Thoracic aorta (tissue), 2 donors: ENCODE measurements around the gene PADI4. TPM values are rescaled to one million over a fixed set of nuclear protein-coding genes. Genes with fewer than 3 reads are reported as not detected.
"Not testable (repeated sequence)": the region's sequence is repeated elsewhere in the genome, so short reads cannot be mapped to it uniquely, and the experiment has no call there.

ENCODE experiments used
- ATAC-seq: fragments of 150-250 bp; one replicate; pipeline ENCODE4 v1.8.0; 2017; ENCODE audit warnings: low read depth; ENCODE audit not compliant: insufficient number of reproducible peaks, low FRiP score
- DNase-seq: peaks from one replicate; pipeline ENCODE4 v3.0.0-alpha.2; 2020; ENCODE audit warnings: low spot score
- H3K27ac ChIP-seq, 2 donors: fragments of 200-600 bp; sonication (generic); 1 replicate in 1 of 2; 2 replicates in 1 of 2; pipeline ENCODE4 v1.5.1; 2016; ENCODE audit warnings: mild to moderate bottlenecking in 2 of 2, moderate library complexity in 2 of 2
- H3K27me3 ChIP-seq: fragments of 200-600 bp; sonication (generic); replicated peaks from 2 replicates; pipeline ENCODE4 v1.6.0; 2016; ENCODE audit warnings: mild to moderate bottlenecking; ENCODE audit not compliant: insufficient read depth
- H3K36me3 ChIP-seq: fragments of 200-600 bp; sonication (generic); one replicate; pipeline ENCODE4 v1.5.1; 2016
- H3K4me1 ChIP-seq, 2 donors: fragments of 200-600 bp; sonication (generic); 1 replicate in 1 of 2; 2 replicates in 1 of 2; pipeline versions ENCODE4 v1.5.1 to v1.6.0; 2016; ENCODE audit warnings: low read depth in 2 of 2, mild to moderate bottlenecking in 1 of 2; ENCODE audit not compliant: control insufficient read depth in 1 of 2
- H3K4me3 ChIP-seq: fragments of 200-600 bp; sonication (generic); 2 replicates; pipeline ENCODE4 v1.5.1; 2016; ENCODE audit warnings: mild to moderate bottlenecking
- H3K9me3 ChIP-seq: fragments of 200-600 bp; sonication (generic); 2 replicates; pipeline ENCODE4 v1.5.1; 2016
- total RNA-seq, 2 donors: library from RNA; depleted of rRNA; stranded (reverse); fragments of >200 nt; gene quantifications; one replicate each; pipeline versions ENCODE4 v1.1.0 to v1.2.3, GENCODE V29; 2016
- TF ChIP-seq, protein P1 (sequence below): fragments of 200-600 bp; sonication (generic); IDR thresholded peaks from one replicate; pipeline ENCODE4 v1.5.1; 2019; ENCODE audit warnings: antibody characterized with exemption

The PADI4 gene
- total RNA-seq, 2 donors from 2014 or later = 0.27 to 0.42 TPM

DNA sequence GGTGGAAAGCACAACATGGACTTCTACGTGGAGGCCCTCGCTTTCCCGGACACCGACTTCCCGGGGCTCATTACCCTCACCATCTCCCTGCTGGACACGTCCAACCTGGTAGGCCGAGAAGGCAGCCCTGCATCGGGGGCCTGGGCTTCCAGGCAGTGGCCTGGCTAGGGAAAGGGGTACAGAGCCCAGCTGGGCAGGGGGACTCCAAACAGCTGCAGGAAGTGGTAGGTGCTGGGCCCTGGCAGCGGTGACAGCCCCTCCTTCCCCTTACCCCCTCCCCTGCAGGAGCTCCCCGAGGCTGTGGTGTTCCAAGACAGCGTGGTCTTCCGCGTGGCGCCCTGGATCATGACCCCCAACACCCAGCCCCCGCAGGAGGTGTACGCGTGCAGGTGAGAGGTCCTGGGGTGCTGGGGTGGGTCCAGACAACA lies 34.0 kb downstream of the PADI4 start:
- H3K9me3 ChIP-seq = no peaks in the 10 kb centered on the region
- H3K4me3 ChIP-seq = no peak overlapping the region
- no peaks in the 10 kb centered on the region for H3K27me3 ChIP-seq
- H3K27ac ChIP-seq = no peak overlapping the region
- no peaks in the 10 kb centered on the region for H3K36me3 ChIP-seq
- DNase-seq (no peak), ATAC-seq (no peak)
- TF ChIP-seq, protein P1, sequence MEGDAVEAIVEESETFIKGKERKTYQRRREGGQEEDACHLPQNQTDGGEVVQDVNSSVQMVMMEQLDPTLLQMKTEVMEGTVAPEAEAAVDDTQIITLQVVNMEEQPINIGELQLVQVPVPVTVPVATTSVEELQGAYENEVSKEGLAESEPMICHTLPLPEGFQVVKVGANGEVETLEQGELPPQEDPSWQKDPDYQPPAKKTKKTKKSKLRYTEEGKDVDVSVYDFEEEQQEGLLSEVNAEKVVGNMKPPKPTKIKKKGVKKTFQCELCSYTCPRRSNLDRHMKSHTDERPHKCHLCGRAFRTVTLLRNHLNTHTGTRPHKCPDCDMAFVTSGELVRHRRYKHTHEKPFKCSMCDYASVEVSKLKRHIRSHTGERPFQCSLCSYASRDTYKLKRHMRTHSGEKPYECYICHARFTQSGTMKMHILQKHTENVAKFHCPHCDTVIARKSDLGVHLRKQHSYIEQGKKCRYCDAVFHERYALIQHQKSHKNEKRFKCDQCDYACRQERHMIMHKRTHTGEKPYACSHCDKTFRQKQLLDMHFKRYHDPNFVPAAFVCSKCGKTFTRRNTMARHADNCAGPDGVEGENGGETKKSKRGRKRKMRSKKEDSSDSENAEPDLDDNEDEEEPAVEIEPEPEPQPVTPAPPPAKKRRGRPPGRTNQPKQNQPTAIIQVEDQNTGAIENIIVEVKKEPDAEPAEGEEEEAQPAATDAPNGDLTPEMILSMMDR = no peak
- no peaks in the 10 kb centered on the region for H3K4me1 ChIP-seq

DNA sequence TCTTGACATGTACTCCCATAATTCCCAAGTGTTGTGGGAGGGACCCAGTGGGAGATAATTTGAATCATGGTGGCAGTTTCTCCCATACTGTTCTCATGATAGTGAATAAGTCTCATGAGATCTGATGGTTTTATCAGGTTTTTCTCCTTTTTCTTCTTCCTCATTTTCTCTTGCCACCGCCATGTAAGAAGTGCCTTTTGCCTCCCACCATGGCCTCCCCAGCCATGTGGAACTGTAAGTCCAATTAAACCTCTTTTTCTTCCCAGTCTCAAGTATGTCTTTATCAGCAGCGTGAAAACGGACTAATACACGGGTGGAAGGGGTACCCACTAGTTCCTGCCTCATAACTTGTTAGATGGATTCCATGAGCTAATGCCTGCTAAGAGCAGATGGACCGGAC lies 37.5 kb downstream of the PADI4 start:
- not testable (repeated sequence) for H3K9me3 ChIP-seq, H3K4me3 ChIP-seq, H3K36me3 ChIP-seq, H3K4me1 ChIP-seq, ATAC-seq, DNase-seq, H3K27ac ChIP-seq, H3K27me3 ChIP-seq

DNA sequence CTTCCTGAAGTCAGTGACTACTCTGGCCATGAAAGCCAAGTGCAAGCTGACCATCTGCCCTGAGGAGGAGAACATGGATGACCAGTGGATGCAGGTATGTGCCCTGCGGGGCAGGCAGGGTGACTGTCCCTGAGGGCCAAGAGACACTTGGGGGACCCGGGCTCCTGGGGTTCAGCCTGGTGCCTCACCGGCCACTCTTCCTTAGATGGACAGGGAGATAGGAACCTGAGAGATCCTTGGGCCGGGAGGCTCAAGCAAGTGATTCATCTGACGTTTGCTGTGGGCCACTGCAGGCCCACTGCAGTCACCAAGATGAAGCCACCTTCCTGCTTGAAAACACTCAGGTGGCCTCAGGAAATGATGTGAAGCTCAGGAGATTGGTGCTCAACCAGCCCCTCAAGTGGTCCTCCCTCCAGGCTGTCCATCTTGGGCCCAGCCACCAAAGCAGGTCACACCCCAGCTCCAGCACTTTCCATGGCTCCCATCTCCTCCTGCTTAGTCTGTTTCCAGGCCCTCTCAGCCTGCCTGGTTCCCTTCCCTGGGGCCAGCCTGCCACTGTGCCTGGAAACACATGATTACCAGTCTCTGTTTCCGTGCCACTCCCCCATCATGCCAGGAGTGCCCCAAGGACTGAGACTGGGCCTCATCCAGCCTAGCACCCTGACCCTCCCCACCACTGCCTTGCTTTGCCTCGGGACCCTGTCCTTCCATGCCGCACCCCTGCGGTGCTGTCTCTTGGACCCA lies 38.2 kb downstream of the PADI4 start:
- Histone ChIP-seq H3K27ac (no peak overlapping the region), H3K4me3 (no peak overlapping the region), H3K36me3 (no peaks in the 10 kb centered on the region), H3K4me1 (no peaks in the 10 kb centered on the region), H3K27me3 (no peaks in the 10 kb centered on the region), H3K9me3 (no peaks in the 10 kb centered on the region)
- DNase-seq (no peak), ATAC-seq (no peak)
- TF ChIP-seq, protein P1 = no peak

DNA sequence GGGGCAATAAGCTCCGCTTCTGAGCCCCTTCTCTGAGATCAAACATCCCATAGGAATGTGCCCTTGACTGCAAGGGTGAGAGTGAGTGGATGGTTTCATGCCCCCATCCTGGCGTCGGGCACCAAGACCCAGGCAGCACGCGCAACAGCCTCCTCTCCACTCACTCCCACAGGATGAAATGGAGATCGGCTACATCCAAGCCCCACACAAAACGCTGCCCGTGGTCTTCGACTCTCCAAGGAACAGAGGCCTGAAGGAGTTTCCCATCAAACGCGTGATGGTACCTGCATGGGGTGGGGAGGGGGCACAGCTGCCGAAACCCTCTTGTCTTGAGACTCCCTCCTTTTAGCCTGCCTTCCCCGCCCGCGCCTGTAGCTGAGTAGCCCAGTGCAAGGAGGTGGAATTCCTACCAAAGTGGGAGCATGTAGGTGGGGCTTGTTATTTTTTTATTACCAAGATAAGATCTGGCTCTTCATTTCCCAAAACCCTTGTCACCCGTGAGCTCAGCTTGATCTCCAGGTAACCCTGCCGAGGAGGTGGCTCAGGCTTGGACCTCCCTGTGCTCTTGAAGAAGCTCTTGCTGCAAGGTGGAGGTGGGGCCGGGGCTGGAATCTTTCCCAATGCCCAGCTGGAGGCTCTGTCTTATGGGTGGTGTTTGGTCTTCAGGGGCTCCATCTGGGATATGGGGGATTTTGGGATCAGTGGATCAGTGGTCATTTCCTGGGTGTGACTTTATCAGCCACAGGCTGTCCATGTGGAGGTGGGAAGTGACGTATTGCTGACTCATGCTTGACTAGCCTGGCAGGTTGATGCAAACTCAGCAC lies 40.0 kb downstream of the PADI4 start:
- Histone ChIP-seq H3K9me3 (no peaks in the 10 kb centered on the region), H3K4me1 (no peaks in the 10 kb centered on the region), H3K36me3 (no peaks in the 10 kb centered on the region), H3K27me3 (no peaks in the 10 kb centered on the region), H3K4me3 (no peak overlapping the region), H3K27ac (no peak overlapping the region)
- no peak for DNase-seq
- no peak for ATAC-seq
- TF ChIP-seq, protein P1 = no peak

DNA sequence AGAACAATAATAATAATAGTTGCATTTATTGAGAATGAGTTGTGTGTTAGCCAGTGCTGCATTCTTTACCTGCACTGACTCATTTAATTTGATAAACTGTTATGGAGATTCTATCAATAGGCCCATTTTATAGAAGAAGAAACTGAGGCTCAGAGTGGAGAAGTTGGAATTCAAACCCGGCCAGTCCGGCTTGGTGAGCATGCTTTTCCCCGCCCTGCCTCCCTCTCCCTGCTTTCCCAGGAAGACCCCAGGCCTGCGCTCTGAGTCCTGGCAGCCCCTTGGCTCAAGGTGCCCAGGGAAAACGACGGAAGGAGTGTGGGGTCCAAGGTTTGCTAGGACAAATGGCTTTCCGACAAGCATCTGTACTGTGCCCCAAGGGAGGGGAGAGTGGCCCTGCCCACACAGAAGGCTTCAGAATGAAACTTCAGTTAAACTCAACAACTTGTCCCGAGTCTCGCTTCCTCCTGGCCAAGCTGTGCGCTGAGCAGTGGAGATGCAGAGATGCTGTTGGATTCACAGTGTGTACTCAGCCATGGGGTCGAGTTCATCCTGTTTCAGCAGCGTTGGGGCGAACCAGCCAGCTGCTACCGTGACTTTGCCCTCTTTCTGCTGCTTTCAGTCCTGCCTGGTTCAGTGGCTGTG lies 40.7 kb downstream of the PADI4 start:
- Histone ChIP-seq H3K27ac (no peak overlapping the region), H3K4me3 (no peak overlapping the region), H3K36me3 (no peaks in the 10 kb centered on the region), H3K27me3 (no peaks in the 10 kb centered on the region), H3K4me1 (no peaks in the 10 kb centered on the region), H3K9me3 (no peaks in the 10 kb centered on the region)
- DNase-seq (no peak), ATAC-seq (no peak)
- TF ChIP-seq, protein P1 = no peak
